GM18505 (cell line): ENCODE measurements around the gene HMGN1.

ENCODE experiments used
- ATAC-seq: cut with Tn5 transposase; IDR thresholded peaks from one replicate; pipeline ENCODE4 v1.9.1; 2021; ENCODE audit not compliant: unreplicated experiment
- POLR2A ChIP-seq: IDR thresholded peaks from 4 replicates; pipeline ENCODE4 v1.6.1; 2011; ENCODE audit warnings: borderline replicate concordance; ENCODE audit not compliant: insufficient read depth, insufficient read length; ENCODE audit errors: extremely low read depth

Gene HMGN1

DNA sequence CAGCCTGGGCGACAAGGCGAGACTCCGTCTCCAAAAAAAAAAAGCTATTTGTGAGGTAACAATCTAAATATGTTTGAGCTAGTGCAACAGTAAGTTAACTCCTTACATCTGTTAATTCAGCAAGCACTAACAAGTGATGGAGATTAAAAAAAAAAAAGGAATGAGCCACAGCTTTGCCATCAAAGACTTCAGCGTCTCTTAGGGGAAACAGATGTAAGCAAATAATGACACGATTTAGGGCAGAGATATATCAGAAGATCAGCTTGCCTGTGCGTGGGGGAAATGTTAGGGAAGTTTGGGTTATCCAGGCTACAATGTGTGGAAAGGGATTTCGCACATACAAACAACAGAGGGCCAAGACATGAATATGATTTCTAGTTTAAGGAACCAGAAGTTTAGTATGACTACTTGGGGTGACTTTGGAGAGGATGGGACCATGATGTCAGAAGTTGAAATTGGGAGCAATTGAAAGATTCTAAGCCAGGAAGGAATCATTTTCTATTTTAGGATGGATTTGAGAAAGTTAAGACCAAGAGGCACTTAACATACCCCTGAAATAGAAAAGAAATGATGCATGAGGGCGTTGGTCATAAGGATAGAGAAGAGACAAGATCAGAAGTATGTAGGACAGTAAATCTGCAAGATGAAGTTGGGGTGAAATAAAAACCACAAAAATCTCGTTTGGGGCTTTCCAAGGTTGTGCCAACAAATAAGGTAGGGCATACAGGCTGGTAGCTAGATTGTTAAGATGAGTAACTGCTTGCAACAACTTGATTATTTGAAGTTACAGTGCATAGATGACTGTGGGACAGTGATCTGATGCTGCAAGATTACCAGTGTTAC is 33.1 kb downstream of the HMGN1 start:
- no peak for ATAC-seq
- TF ChIP-seq POLR2A, result no peak

- no peak for TF ChIP-seq POLR2A
- ATAC-seq, result peak; percentile 15
Measured at GRCh38 chr21:39314143-39315027, 34.5 kb downstream of the HMGN1 start.

GRCh38 chr21:39313571-39314142 is 35.2 kb downstream of the HMGN1 start, which contains the start of gene BRWD1:
TSS of gene BRWD1 (minus strand) at chr21:39313632. CDS start at chr21:39313491, 141 bp downstream.
- TF ChIP-seq POLR2A, result peak; percentile 78
- peak; percentile 55 for ATAC-seq

GRCh38 chr21:39313042-39313570 is 35.8 kb downstream of the HMGN1 start:
- ATAC-seq, result peak; percentile 6
- no peak for TF ChIP-seq POLR2A

DNA sequence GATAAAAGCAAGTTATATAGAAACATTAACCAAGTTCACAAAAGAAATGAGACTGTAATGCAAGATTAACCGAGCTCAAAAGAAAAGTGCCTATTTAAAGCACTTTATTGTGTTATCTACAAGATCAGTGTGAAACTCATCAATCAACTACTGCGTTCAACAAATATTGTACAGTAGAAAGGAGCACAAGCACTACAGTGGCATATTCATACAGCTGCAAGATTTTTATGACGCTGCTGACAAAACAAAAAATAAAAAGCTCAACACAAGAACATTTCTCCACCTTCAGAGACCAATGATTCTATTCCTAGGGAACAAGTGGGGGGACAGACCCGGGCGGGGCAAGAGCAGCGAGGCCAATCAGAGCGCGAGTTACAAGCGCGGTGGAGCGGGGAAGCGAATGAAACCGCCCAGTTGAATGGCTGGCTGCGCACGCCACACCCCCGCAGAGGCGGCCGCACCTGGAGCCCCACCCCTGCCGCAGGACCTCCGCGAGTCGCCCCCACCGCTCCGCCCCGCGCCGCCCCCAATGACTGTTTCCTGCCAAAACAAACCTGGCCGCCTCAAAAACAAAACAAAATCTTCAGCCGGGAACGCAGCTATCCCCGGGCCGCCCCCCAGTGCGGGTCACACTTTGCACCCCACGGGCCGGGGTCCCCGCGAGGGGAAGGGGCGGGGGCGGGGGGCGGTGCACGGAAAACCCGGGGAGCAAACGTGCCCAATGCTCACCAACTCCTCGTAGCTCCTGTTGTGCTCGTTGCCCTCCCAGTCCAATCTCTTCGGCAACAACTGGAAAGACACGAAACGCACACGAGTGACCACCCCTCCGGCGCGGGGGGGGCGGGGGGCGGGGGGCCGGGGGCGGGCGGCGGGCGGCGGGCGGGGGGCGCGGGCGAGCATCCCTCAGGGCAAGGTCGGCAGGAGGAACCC is 36.5 kb downstream of the HMGN1 start:
- ATAC-seq, result peak; percentile 70
- TF ChIP-seq POLR2A, result no peak

GRCh38 chr21:39311164-39311563 is 37.7 kb downstream of the HMGN1 start:
- ATAC-seq, result no peak
- no peak for TF ChIP-seq POLR2A

GRCh38 chr21:39307466-39307865 is 41.4 kb downstream of the HMGN1 start:
- no peak for ATAC-seq
- TF ChIP-seq POLR2A, result no peak

DNA sequence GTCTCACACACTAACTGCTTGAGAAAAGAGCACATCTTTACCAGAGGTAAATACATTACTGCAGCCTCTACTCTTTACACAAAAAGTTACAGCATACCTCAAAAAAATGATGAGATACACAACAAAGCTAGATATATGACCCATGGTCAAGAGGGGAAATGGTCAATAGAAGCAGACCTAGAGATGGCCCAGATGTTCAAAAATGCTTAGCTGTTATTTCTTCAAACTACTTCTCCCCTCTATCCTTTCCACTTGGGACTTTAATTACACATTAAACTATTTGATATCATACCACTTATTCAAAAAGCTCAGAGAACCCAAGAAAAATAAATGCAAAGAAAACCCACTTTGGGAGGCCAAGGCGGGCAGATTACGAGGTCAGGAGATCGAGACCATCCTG is 48.3 kb downstream of the HMGN1 start:
- no peak for TF ChIP-seq POLR2A
- no peak for ATAC-seq

DNA sequence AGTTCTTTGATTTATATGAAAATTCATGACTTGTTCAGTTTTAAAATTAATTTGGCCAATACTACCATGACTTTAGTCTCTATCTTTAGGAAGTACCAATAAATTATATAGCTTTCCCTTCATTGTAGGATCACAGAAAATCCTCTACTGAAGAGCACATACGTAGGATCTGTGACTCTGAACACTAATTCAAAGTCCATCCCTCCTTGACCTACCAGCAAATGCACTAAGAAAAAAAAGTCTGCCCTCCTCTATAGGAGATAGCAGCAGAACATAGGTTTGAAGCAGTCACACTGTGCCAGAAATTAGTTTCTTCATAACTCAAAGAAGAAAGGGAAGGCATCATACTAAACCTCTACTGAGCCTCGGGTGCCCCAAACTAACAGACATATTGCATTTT is 52.0 kb downstream of the HMGN1 start:
- TF ChIP-seq POLR2A, result no peak
- ATAC-seq, result no peak
